ENCODE results near the gene ZBTB47.
A peak's percentile ranks its signal among the peaks of the same experiment; 100 is the strongest.

The ZBTB47 gene

GRCh38 chr3:42701371-42702065, 48.0 kb downstream of the ZBTB47 start:
- peak; percentile 32 to 37 for DNase-seq

GRCh38 chr3:42702066-42702951, 48.8 kb downstream of the ZBTB47 start, which contains the start of gene HHATL:
Gene HHATL (minus strand): TSS chr3:42702798. CDS start chr3:42700826, 1,972 bp downstream.
- DNase-seq, result no peak

GRCh38 chr3:42702982-42703694, 49.6 kb downstream of the ZBTB47 start:
- no peak for DNase-seq

- DNase-seq, result no peak
Observed at GRCh38 chr3:42703695-42704025, 50.2 kb downstream of the ZBTB47 start.

- DNase-seq, result no peak
Observed at GRCh38 chr3:42704136-42704841, 50.8 kb downstream of the ZBTB47 start.

GRCh38 chr3:42705058-42705767, 51.7 kb downstream of the ZBTB47 start:
- no peak for DNase-seq

GRCh38 chr3:42705962-42706585, 52.6 kb downstream of the ZBTB47 start:
- no peak for DNase-seq

GRCh38 chr3:42706721-42707619, 53.5 kb downstream of the ZBTB47 start:
- no peak for DNase-seq

GRCh38 chr3:42707620-42708355, 54.3 kb downstream of the ZBTB47 start:
- no peak for DNase-seq

GRCh38 chr3:42708611-42709151, 55.2 kb downstream of the ZBTB47 start:
- DNase-seq, result no peak

- DNase-seq, result no peak
Observed at GRCh38 chr3:42709621-42710020, 56.1 kb downstream of the ZBTB47 start.

- no peak for DNase-seq
Observed at GRCh38 chr3:42710323-42711021, 57.0 kb downstream of the ZBTB47 start.

- DNase-seq, result no peak
Observed at GRCh38 chr3:42711491-42712343, 58.2 kb downstream of the ZBTB47 start.

- DNase-seq, result no peak
Observed at GRCh38 chr3:42712344-42712648, 58.8 kb downstream of the ZBTB47 start.

- DNase-seq, result no peak
Observed at GRCh38 chr3:42712688-42713372, 59.3 kb downstream of the ZBTB47 start.

- DNase-seq, result no peak
Observed at GRCh38 chr3:42713747-42714146, 60.2 kb downstream of the ZBTB47 start.

GRCh38 chr3:42714171-42714852, 60.8 kb downstream of the ZBTB47 start:
- no peak for DNase-seq
